K562 (cell line): ENCODE measurements around the gene CCNDBP1. TPM values are rescaled to one million over a fixed set of nuclear protein-coding genes. Genes with fewer than 3 reads are reported as not detected.

ENCODE experiments used
- ATAC-seq: fragments of 200-7000 bp; cut with Tn5 transposase; 3 replicates; pipeline ENCODE4 v1.9.1; 2020; ENCODE audit warnings: moderate library complexity
- BruUV-seq: library from RNA; stranded (reverse); fragments of 400-500 nt; replicated peaks from 2 replicates; lab custom pipeline; 2021; lab: Mats Ljungman, UMichigan
- CTCF ChIA-PET: fragments of 300-600 bp; formaldehyde crosslinking; extraction: SDS; loops from one replicate; lab custom pipeline; 2021; ENCODE audit warnings: low intra/inter-chr PET ratio; lab: Yijun Ruan, JAX
- POLR2A ChIA-PET: fragments of 300-600, 350-650 bp; sonication (Branson Sonifier 250); formaldehyde crosslinking; extraction: SDS; loops from one replicate; lab custom pipeline; 2021; ENCODE audit warnings: antibody characterized with exemption, inconsistent platforms; lab: Yijun Ruan, JAX
- DNase-seq, 4 experiments: peaks; one replicate each; pipeline versions ENCODE4 v3.0.0 to v3.0.0-alpha.2; 2011 to 2018; ENCODE audit warnings: low spot score in 3 of 4, mixed read lengths in 3 of 4; ENCODE audit errors: extremely low read depth in 1 of 4
- FAIRE-seq: peaks from 2 replicates; lab custom pipeline; 2011; peaks lifted over from hg19 to GRCh38; lab: Jason Lieb, UNC
- H2AFZ ChIP-seq: 2 replicates; pipeline ENCODE4 v1.6.0; 2011; ENCODE audit warnings: low read depth, low read length, control low read depth, inconsistent platforms
- H3K27ac ChIP-seq: fragments of 200-600 bp; 3 replicates; pipeline ENCODE4 v1.8.0; 2011; ENCODE audit warnings: low read depth, mild to moderate bottlenecking, control low read depth, inconsistent platforms, low read length, moderate library complexity, mixed read lengths; ENCODE audit errors: extremely low read depth
- H3K27me3 ChIP-seq, 2 experiments: fragments of 300-600 bp in 1 of 2; 2 replicates in 1 of 2; 3 replicates in 1 of 2; pipeline versions ENCODE4 v1.6.0 to v1.8.0; 2011; ENCODE audit warnings: inconsistent platforms in 2 of 2, low read length in 2 of 2, mild to moderate bottlenecking in 1 of 2, mixed read lengths in 1 of 2, moderate library complexity in 1 of 2; ENCODE audit not compliant: control insufficient read depth in 2 of 2, insufficient read depth in 2 of 2
- H3K36me3 ChIP-seq: fragments of 300-600 bp; 3 replicates; pipeline ENCODE4 v1.8.0; 2011; ENCODE audit warnings: mild to moderate bottlenecking, low read length, inconsistent platforms; ENCODE audit not compliant: control insufficient read depth, insufficient read depth
- H3K4me1 ChIP-seq, 2 experiments: fragments of 200-600 bp in 1 of 2; replicated peaks in 1 of 2; 2 replicates in 1 of 2; 3 replicates in 1 of 2; pipeline versions ENCODE4 v1.5.1 to v1.8.0; 2011; ENCODE audit warnings: inconsistent platforms in 2 of 2, low read length in 2 of 2, mild to moderate bottlenecking in 1 of 2, mixed read lengths in 1 of 2, moderate library complexity in 1 of 2; ENCODE audit not compliant: control insufficient read depth in 2 of 2, insufficient read depth in 2 of 2
- H3K4me2 ChIP-seq: 2 replicates; pipeline ENCODE4 v1.6.1; 2011; ENCODE audit warnings: low read length, control low read depth, inconsistent platforms, mixed read lengths; ENCODE audit not compliant: insufficient read depth
- H3K4me3 ChIP-seq: fragments of 200-600 bp; sonication (generic), shearing (Covaris generic); 2 replicates; pipeline ENCODE4 v1.5.1; 2016; ENCODE audit warnings: control low read depth, inconsistent platforms
- H3K79me2 ChIP-seq: fragments of 200-600 bp; 3 replicates; pipeline ENCODE4 v1.8.0; 2011; ENCODE audit warnings: low read length, inconsistent platforms; ENCODE audit not compliant: control insufficient read depth, insufficient read depth
- H3K9ac ChIP-seq, 2 experiments: 2 replicates each; pipeline versions ENCODE4 v1.6.0 to v1.6.1; 2011; ENCODE audit warnings: low read depth in 2 of 2, low read length in 2 of 2, control low read depth in 1 of 2, inconsistent platforms in 1 of 2, mild to moderate bottlenecking in 1 of 2, mixed read lengths in 1 of 2; ENCODE audit not compliant: insufficient read depth in 1 of 2
- H3K9me1 ChIP-seq: one replicate; pipeline ENCODE4 v1.6.0; 2011; ENCODE audit warnings: inconsistent platforms, mild to moderate bottlenecking, low read length, moderate library complexity; ENCODE audit not compliant: control insufficient read depth, insufficient read depth
- H3K9me3 ChIP-seq: replicated peaks from 2 replicates; pipeline ENCODE4 v1.5.1; 2011; ENCODE audit warnings: low read depth, low read length, inconsistent platforms; ENCODE audit not compliant: control insufficient read depth, insufficient read depth
- H4K20me1 ChIP-seq: replicated peaks from 2 replicates; pipeline ENCODE4 v1.6.1; 2011; ENCODE audit warnings: low read length, inconsistent platforms, mixed read lengths; ENCODE audit not compliant: control insufficient read depth, insufficient read depth
- ATF1 ChIP-seq, 2 experiments: fragments of 450-650 bp in 1 of 2; IDR thresholded peaks; 2 replicates each; pipeline ENCODE4 v1.6.1; 2016; ENCODE audit warnings: missing compliant biosample characterization in 1 of 2, missing genetic modification characterization in 1 of 2
- KAT8 ChIP-seq: fragments of 450-650 bp; IDR thresholded peaks from 2 replicates; pipeline ENCODE4 v1.6.1; 2016; ENCODE audit warnings: low read depth, mild to moderate bottlenecking
- RAD51 ChIP-seq: fragments of 450-650 bp; IDR thresholded peaks from 2 replicates; pipeline ENCODE4 v1.7.1; 2016; ENCODE audit warnings: low read depth, mild to moderate bottlenecking, borderline replicate concordance
- USF2 ChIP-seq: sonication (generic); formaldehyde crosslinking; IDR thresholded peaks from 2 replicates; pipeline ENCODE4 v1.5.0; 2020; ENCODE audit warnings: missing genetic modification reagents
- WGBS: fragments of 100-300 bp; shearing (Covaris generic); methylation state at CpG from one replicate; pipeline ENCODE4 v1.1.6; 2016; ENCODE audit warnings: low coverage, mixed read lengths; ENCODE audit not compliant: insufficient coverage; ENCODE audit errors: missing lambda C conversion rate; 5-methylcytosine and 5-hydroxymethylcytosine counted together
- in situ Hi-C: fragments of 300-500 bp; cut with MboI; formaldehyde crosslinking; loops from 4 replicates; pipeline ENCODE4 v1.15.0; 2018; ENCODE audit warnings: inconsistent platforms, mixed read lengths
- intact Hi-C: fragments of 100-400 bp; cut with micrococcal nuclease; formaldehyde crosslinking; loops from 2 replicates; pipeline ENCODE4 v1.14.2; 2022
- polyA plus RNA-seq, 8 experiments: library from polyadenylated mRNA; depleted of rRNA in 4 of 8; stranded (reverse) in 5 of 8; unstranded in 3 of 8; fragments of >200 nt; fragmentation: Nextera tagmentation in 2 of 8; fragmentation: Illumina TruSeq in 1 of 8; extraction: Ambion mirVana in 2 of 8; extraction: Trizol in 1 of 8; gene quantifications; 2 replicates each; pipeline versions ENCODE4 v1.2.1 to v1.2.3, GENCODE V29; 2011 to 2014; ENCODE audit warnings: inconsistent platforms in 1 of 8, missing spikeins in 1 of 8
- total RNA-seq, 7 experiments: library from RNA; depleted of rRNA in 6 of 7; stranded (reverse); fragments of >200 nt in 6 of 7; fragmentation: Illumina TruSeq in 2 of 7; extraction: Trizol in 2 of 7; gene quantifications; 2 replicates each; pipeline versions ENCODE4 v1.2.1 to v1.2.3, GENCODE V29; 2011 to 2021; ENCODE audit warnings: low replicate concordance in 1 of 7
- TF ChIP-seq, protein P1 (sequence below): sonication (generic); formaldehyde crosslinking; IDR thresholded peaks from 2 replicates; pipeline ENCODE4 v1.9.0; 2022; ENCODE audit warnings: mild to moderate bottlenecking, missing genetic modification reagents

The CCNDBP1 gene
- total and polyA plus RNA-seq, 9 of the 15 experiments (the other 6 are each of a cell fraction or from before 2014, with no cell fraction given), result 37.0 to 111 (median 55.5) TPM

- CTCF ChIA-PET, result no interaction called here
- Histone ChIP-seq H3K9ac (no peak overlapping the region), H3K27ac (no peak overlapping the region), H3K4me3 (no peak overlapping the region), H3K9me3 (no peaks in the 10 kb centered on the region; the same call in 1 of the 2 replicates), H3K27me3 (no peaks in the 10 kb centered on the region), H2AFZ (peak overlapping the region; percentile 43), H3K36me3 (no peaks in the 10 kb centered on the region), H3K79me2 (no peaks in the 10 kb centered on the region), H3K4me1 (peaks cover 8 to 14% of the 10 kb centered on the region in 2 experiments; a peak in 4 of 5 replicates), H3K9me1 (no peaks in the 10 kb centered on the region), H3K4me2 (no peak overlapping the region), H4K20me1 (no peaks in the 10 kb centered on the region)
- intact Hi-C loops (no loop called here), in situ Hi-C loops (no loop called here)
- DNase-seq (peak in 2 of 4 experiments; percentile 16 to 24), ATAC-seq (peak; percentile 57), FAIRE-seq (no peak)
- WGBS, result 39% methylated on average over 8 of the region's 8 CpGs
- TF ChIP-seq, protein P1, sequence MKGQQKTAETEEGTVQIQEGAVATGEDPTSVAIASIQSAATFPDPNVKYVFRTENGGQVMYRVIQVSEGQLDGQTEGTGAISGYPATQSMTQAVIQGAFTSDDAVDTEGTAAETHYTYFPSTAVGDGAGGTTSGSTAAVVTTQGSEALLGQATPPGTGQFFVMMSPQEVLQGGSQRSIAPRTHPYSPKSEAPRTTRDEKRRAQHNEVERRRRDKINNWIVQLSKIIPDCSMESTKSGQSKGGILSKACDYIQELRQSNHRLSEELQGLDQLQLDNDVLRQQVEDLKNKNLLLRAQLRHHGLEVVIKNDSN (CRISPR knock-in tag), result peak; percentile 54
- TF ChIP-seq KAT8 (no peak), USF2 (CRISPR knock-in tag) (peak; percentile 63), RAD51 (peak; percentile 62; the same call in 1 of the 2 replicates), ATF1 (CRISPR knock-in tag; IDR thresholded peaks at IDR 0.05) (no peak), ATF1 (tag; IDR thresholded peaks at IDR 0.05) (no peak)
- POLR2A ChIA-PET, result interaction anchor here (0.6 to 2.2 kb wide), 3 partner anchors 11 to 37 kb away, joined by 3 to 10 read pairs (median 3); no protein-coding TSS in a partner anchor
- BruUV-seq, result no TSS peak
These were observed 29.0 kb downstream of the CCNDBP1 start for GRCh38 chr15:43214169-43214568.
